HuH-7 (cell line): Measurements from ENCODE around the gene COX20.
"Not testable (repeated sequence)": the region's sequence is repeated elsewhere in the genome, so short reads cannot be mapped to it uniquely, and the experiment has no call there.

Experiments
- DNase-seq: peaks from one replicate; pipeline ENCODE4 v3.0.0; 2011; ENCODE audit warnings: low spot score

The COX20 gene

GRCh38 chr1:244822878-244823277, 12.6 kb upstream of the COX20 start:
- no peak for DNase-seq

- DNase-seq, result no peak
These were observed 8.7 kb upstream of the COX20 start for GRCh38 chr1:244826712-244827111.

- DNase-seq, result no peak
These were observed 4.8 kb upstream of the COX20 start for GRCh38 chr1:244830639-244831038.

DNA sequence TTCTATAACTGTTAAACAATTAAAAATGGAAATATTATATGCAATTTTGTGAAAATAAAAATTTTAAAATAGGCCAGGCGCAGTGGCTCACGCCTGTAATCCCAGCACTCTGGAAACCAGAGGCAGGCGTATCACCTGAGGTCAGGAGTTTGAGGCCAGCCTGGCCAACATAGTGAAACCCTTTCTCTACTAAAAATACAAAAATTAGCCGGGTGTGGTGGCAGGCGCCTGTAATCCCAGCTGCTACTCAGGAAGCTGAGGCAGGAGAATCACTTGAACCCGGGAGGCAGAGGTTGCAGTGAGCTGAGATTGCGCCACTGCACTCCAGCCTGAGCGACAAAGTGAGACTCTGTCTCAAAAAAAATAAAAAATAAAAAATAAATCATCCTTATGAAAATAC, 2.2 kb upstream of the COX20 start:
- not testable (repeated sequence) for DNase-seq

DNA sequence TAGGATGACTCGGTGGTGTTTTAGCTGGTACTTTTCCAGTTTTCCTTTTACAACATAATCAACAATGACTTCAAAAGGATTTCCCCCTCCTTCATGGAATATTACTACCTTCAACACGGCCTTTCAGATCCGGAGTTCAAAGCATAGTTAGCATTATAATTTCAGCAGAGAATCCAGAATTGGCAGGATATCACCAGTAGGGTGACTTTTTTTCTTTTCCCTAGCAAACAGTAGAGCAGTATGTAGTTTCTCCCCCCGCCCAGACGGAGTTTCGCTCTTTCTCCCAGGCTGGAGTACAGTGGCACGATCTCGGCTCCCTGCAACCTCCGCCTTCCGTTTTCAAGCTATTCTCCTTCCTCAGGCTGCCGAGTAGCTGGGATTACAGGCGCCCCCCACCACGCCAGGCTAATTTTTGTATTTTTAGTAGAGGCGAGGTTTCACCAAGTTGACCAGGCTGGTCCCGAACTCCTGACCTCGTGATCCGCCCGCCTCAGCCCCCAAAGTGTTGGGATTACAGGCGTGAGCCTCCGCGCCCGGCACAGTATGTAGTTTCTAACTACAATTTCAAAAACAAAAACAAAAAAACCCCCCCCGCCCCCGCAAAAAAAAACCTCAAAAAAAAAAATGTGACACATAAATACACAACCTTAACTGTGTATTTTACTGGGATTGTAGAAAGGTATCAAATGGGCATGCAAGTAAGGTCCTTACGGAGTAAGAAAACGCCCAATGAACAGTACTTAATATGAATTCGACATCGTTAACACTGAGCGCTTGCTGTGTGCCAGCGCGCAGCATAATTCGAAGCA, 1.5 kb upstream of the COX20 start:
- DNase-seq, result peak; percentile 64

DNA sequence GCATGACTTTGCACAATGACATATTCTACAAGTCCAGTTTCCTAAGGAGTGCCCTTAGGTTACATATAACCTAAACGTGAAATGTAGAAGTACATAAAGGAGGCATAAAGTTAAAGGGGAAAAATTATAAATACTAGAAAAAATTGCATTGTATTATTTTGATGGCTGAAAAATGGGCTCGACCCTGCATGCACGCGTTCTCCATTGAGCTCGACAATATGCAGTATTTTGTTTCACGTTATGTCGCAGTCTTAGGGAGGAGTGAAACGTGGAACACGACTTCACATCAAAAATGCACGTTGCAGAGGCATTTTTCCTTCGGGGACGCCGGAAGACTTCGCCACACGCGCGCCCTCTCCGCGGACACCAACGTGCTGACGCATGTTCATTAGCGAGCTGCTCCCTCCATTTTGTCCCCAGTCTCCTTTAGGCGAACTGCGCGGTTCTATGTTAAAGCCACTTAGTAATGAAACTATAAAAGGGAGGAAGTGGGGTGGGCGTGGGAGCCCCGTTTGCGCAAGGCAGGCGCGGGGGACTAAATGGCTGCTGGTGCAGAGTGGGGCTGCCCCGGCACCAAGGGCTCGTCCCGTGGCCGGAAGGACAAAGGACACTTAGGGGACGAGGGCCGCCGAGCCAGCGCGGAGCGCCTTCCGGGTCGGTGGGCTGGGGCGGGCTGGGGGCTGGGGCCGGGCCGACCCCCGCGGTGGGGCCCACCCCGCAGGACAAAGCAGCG, 749 bp upstream of the COX20 start:
- no peak for DNase-seq

DNA sequence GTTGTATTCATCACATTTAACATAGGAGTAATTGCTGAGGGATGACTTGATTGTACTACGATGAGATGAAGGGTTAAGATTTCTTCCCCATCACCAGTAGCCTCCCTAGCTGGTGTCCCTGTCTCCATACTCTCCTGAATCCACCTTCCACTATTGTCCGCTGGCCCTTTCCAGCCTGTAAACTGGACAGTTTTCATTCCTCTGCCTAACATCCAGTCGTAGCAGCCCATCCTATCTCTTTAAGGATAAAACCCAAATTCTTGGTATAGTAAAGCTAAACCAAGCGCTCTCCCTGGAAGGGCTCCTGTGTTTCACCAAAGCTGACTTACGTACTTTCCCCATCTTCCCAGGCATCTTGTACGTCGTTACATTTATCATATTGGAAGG, 670 bp downstream of the COX20 start:
- DNase-seq, result peak; percentile 37

- DNase-seq, result no peak
These were observed 1.1 kb downstream of the COX20 start for GRCh38 chr1:244836584-244836983.

DNA sequence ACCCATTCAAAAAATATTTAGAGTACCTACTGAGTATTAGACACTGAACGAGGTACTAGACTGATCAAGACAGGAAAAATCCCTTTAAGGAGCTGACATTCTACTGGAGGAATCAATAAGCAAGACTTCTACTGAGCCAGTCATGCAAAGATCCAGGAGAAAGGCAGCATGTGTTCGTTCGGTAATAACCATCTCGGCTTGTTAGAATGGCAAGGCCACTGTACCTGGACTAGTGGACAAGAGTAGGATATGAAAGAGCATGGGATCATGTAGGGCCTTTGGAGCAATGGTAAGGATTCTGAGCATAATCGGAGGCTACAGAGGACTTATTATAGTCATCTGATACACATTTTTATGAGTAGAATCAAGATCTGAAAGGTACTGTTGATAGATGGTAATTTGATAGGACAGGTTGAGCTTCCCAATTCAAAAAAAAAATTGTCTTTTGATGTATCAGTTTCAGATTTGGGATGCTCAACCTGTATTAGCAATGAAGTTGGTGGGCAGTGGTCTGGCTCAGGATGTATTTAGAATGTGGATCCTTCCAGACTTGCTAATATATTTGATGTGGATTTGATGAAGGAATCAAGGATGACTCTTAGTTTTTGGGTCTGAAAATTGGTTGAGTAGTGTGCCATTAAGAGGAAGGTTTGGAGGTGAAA, 2.3 kb downstream of the COX20 start:
- no peak for DNase-seq

DNA sequence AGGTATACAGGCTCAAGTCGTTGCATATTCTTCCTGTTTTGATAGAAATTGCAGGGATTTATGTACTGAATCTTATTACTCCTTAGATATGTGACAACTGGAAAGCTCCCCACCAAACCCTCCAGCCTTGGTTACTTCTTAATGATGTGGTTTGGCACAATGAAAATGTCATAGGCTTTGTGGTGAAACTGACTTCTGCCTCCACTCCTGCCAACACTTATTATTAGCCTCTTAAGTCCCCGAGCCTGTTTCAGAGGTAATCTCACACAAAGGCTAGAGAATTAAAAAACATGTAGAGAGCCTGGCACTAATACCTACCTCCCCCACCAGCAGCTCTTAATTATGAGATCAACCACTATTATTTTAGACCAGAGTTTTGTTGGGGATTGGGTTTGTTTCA, 4.2 kb downstream of the COX20 start:
- DNase-seq, result no peak

GRCh38 chr1:244840219-244840794, 4.8 kb downstream of the COX20 start:
- DNase-seq, result no peak

GRCh38 chr1:244841273-244841927, 5.9 kb downstream of the COX20 start:
- DNase-seq, result no peak

DNA sequence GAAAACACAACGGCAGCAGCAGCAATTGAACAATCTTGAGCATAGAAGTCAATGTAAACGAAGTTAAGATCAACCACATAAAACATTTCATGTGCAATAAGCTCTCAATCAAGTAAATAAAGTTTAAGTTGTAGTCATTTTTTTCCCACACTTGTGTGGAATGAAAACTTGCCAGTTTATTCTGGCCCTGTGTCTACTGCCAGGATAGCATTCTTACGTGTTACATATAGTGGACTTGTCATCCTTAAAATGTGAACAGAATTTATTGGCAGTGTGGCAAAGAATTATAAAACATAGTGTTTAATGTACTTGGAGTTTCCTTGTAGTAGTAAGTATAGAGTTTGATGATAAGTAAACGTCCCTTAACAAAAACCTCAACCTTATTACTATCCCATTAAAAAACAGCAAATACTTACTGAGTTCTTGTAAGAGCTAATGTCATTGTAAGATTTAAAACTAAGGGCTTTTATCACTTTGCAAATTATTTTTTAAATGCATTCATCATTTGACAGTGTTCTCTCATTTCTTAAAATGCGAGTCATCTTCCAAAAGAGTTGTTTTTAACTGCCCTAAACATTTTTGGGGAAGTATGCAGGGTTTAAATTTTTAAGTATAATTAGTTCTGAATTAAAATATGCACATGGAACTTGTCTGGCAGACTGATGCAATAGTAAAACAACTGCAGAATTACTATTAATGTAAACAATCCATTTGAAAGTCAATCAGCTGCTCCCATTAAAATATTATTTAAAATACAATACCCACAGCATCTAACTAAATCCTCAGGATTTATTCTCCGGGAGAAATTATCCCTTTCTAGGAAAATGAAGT, 7.9 kb downstream of the COX20 start:
- no peak for DNase-seq

DNA sequence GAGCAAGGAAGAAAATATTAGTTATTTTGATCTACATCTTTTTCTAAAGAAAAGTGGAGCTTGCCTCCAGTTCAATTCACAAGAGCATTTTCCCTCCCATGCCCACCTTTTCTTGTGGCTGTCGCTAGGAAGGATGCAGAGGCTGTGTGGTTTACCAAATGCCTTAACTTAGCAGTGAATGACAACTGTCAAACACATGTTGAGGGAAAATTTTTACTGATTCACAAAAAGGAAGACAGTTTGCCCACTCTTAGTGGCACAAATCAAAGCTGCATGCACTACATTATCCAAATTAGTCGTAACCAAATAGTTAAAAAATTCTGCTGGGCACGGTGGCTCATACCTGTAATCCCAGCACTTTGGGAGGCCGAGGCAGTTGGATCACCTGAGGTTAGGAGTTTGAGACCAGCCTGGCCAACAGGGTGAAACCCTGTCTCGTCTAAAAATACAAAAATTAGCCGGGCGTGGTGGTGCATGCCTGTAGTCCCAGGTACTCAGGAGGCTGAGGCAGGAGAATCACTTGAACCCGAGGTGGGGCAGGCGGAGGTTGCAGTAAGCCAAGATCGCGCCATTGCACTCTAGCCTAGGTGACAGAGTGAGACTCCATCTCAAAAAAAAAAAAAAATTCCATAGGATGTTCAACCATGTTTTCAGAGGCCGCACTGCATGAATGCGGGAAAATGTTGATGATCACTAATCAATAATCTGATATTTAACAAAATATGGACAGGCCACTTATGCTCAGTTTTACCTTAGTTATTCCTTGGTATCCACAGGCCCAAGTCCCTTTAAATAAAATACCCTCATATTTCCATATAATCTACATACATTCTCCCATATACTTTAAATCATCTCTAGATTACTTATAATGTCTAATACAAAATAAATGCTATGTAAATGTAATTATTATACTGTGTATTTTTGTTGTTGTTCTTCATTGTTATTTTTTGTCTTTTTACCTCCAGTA, 9.0 kb downstream of the COX20 start:
- DNase-seq, result no peak

DNA sequence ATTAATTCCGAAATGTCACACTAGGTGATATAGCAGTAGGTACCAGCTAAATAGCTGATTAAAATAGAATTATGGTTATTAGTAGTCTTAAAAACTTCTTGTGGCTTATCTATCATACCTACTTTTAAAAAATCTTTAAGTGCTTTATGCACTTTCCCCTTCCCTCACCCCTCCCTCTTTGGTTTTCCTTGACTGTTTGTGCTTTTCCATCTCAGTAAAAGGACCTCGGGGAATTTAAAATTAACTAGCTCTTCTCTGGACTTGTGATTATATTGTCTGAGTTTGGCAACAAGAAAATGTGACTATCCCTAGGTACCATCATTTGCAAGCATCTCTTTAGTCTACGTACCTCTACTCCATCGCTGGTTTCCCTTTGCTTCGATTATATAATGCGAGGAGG, 11.2 kb downstream of the COX20 start:
- no peak for DNase-seq

GRCh38 chr1:244849189-244849866, 13.9 kb downstream of the COX20 start:
- no peak for DNase-seq

- no peak for DNase-seq
These were observed 14.8 kb downstream of the COX20 start for GRCh38 chr1:244850099-244850852.

DNA sequence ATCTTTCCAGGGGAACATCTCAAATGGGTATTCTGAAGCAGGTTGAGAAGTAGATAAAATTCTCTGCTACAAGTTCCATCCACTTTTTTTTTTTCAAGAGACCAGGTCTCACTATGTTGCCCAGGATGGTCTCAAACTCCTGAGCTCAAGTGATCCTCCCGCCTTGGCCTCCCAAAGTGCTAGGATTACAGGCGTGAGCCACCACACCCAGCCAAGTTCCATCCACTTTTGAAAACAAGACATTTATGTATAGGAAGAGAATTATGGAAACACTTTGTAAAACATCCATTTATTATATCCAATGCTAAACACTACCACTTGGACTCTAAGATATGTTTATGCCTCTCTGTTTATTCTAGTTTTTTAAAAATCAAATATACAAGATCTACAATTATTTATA, 15.4 kb downstream of the COX20 start:
- DNase-seq, result no peak
